Measurements from ENCODE around the gene RIPOR1. TPM values are rescaled to one million over a fixed set of nuclear protein-coding genes. Genes with fewer than 3 reads are reported as not detected.

RIPOR1 gene
- total RNA-seq, 1 experiment from 2014 or later: 8.5 TPM

GRCh38 chr16:67540756-67541155 is 12.1 kb downstream of the RIPOR1 start:
- Histone ChIP-seq H3K36me3 (replicated peaks; ENCODE audit: control insufficient read depth, insufficient read depth, low read length) (peaks cover 10% of the 10 kb centered on the region), H3K4me3 (ENCODE audit: insufficient read depth, low read depth, low read length) (no peak overlapping the region), H3K27me3 (ENCODE audit: control insufficient read depth, insufficient read depth, low read length) (peaks cover 42% of the 10 kb centered on the region)
- DNase-seq: no peak

- Histone ChIP-seq H3K36me3 (replicated peaks; ENCODE audit: control insufficient read depth, insufficient read depth, low read length) (peaks cover 10% of the 10 kb centered on the region), H3K27me3 (ENCODE audit: control insufficient read depth, insufficient read depth, low read length) (peaks cover 35% of the 10 kb centered on the region), H3K4me3 (ENCODE audit: insufficient read depth, low read depth, low read length) (no peak overlapping the region)
- DNase-seq: peak; percentile 47
Measured at GRCh38 chr16:67541391-67542263, 13.0 kb downstream of the RIPOR1 start.

- Histone ChIP-seq H3K27me3 (ENCODE audit: control insufficient read depth, insufficient read depth, low read length) (peaks cover 28% of the 10 kb centered on the region), H3K36me3 (replicated peaks; ENCODE audit: control insufficient read depth, insufficient read depth, low read length) (peaks cover 10% of the 10 kb centered on the region), H3K4me3 (ENCODE audit: insufficient read depth, low read depth, low read length) (no peak overlapping the region)
- peak; percentile 90 for DNase-seq
Measured at GRCh38 chr16:67542464-67542863, 13.8 kb downstream of the RIPOR1 start.

GRCh38 chr16:67543036-67543435 is 14.4 kb downstream of the RIPOR1 start:
- H3K27me3 ChIP-seq (ENCODE audit: control insufficient read depth, insufficient read depth, low read length): peaks cover 23% of the 10 kb centered on the region
- H3K4me3 ChIP-seq (ENCODE audit: insufficient read depth, low read depth, low read length): no peak overlapping the region
- DNase-seq: peak; percentile 56
- H3K36me3 ChIP-seq (replicated peaks; ENCODE audit: control insufficient read depth, insufficient read depth, low read length): peaks cover 10% of the 10 kb centered on the region

GRCh38 chr16:67543582-67543981 is 15.0 kb downstream of the RIPOR1 start:
- H3K27me3 ChIP-seq (ENCODE audit: control insufficient read depth, insufficient read depth, low read length): peaks cover 17% of the 10 kb centered on the region
- DNase-seq: peak; percentile 43
- H3K4me3 ChIP-seq (ENCODE audit: insufficient read depth, low read depth, low read length): no peak overlapping the region
- H3K36me3 ChIP-seq (replicated peaks; ENCODE audit: control insufficient read depth, insufficient read depth, low read length): peaks cover 10% of the 10 kb centered on the region

- Histone ChIP-seq H3K36me3 (replicated peaks; ENCODE audit: control insufficient read depth, insufficient read depth, low read length) (peaks cover 10% of the 10 kb centered on the region), H3K27me3 (ENCODE audit: control insufficient read depth, insufficient read depth, low read length) (peaks cover 9% of the 10 kb centered on the region), H3K4me3 (ENCODE audit: insufficient read depth, low read depth, low read length) (no peak overlapping the region)
- peak; percentile 70 for DNase-seq
Measured at GRCh38 chr16:67544329-67544841, 15.8 kb downstream of the RIPOR1 start.

GRCh38 chr16:67544844-67545664 is 16.4 kb downstream of the RIPOR1 start:
- Histone ChIP-seq H3K4me3 (ENCODE audit: insufficient read depth, low read depth, low read length) (no peak overlapping the region), H3K36me3 (replicated peaks; ENCODE audit: control insufficient read depth, insufficient read depth, low read length) (peaks cover 10% of the 10 kb centered on the region), H3K27me3 (ENCODE audit: control insufficient read depth, insufficient read depth, low read length) (peaks cover 3% of the 10 kb centered on the region; the same call in 1 of the 2 replicates)
- DNase-seq: peak; percentile 30

- DNase-seq: no peak
- no peaks in the 10 kb centered on the region; the same call in 1 of the 2 replicates for H3K27me3 ChIP-seq (ENCODE audit: control insufficient read depth, insufficient read depth, low read length)
- peaks cover 7% of the 10 kb centered on the region for H3K36me3 ChIP-seq (replicated peaks; ENCODE audit: control insufficient read depth, insufficient read depth, low read length)
- no peak overlapping the region for H3K4me3 ChIP-seq (ENCODE audit: insufficient read depth, low read depth, low read length)
Measured at GRCh38 chr16:67545665-67546024, 17.0 kb downstream of the RIPOR1 start.

GRCh38 chr16:67546091-67546501 is 17.5 kb downstream of the RIPOR1 start:
- Histone ChIP-seq H3K27me3 (ENCODE audit: control insufficient read depth, insufficient read depth, low read length) (no peaks in the 10 kb centered on the region; the same call in 1 of the 2 replicates), H3K36me3 (replicated peaks; ENCODE audit: control insufficient read depth, insufficient read depth, low read length) (peaks cover 4% of the 10 kb centered on the region), H3K4me3 (ENCODE audit: insufficient read depth, low read depth, low read length) (no peak overlapping the region)
- DNase-seq: peak; percentile 47

- H3K36me3 ChIP-seq (replicated peaks; ENCODE audit: control insufficient read depth, insufficient read depth, low read length): peaks cover 2% of the 10 kb centered on the region
- no peak overlapping the region for H3K4me3 ChIP-seq (ENCODE audit: insufficient read depth, low read depth, low read length)
- no peaks in the 10 kb centered on the region for H3K27me3 ChIP-seq (ENCODE audit: control insufficient read depth, insufficient read depth, low read length)
- DNase-seq: peak; percentile 95
Measured at GRCh38 chr16:67546761-67547422, 18.3 kb downstream of the RIPOR1 start.

GRCh38 chr16:67547423-67548264 is 19.0 kb downstream of the RIPOR1 start:
- Histone ChIP-seq H3K27me3 (ENCODE audit: control insufficient read depth, insufficient read depth, low read length) (no peaks in the 10 kb centered on the region), H3K4me3 (ENCODE audit: insufficient read depth, low read depth, low read length) (no peak overlapping the region), H3K36me3 (replicated peaks; ENCODE audit: control insufficient read depth, insufficient read depth, low read length) (no peaks in the 10 kb centered on the region)
- DNase-seq: peak; percentile 55

- Histone ChIP-seq H3K36me3 (replicated peaks; ENCODE audit: control insufficient read depth, insufficient read depth, low read length) (no peaks in the 10 kb centered on the region), H3K27me3 (ENCODE audit: control insufficient read depth, insufficient read depth, low read length) (no peaks in the 10 kb centered on the region), H3K4me3 (ENCODE audit: insufficient read depth, low read depth, low read length) (no peak overlapping the region)
- DNase-seq: peak; percentile 35
Measured at GRCh38 chr16:67548265-67549126, 19.9 kb downstream of the RIPOR1 start.

- H3K36me3 ChIP-seq (replicated peaks; ENCODE audit: control insufficient read depth, insufficient read depth, low read length): no peaks in the 10 kb centered on the region
Measured at GRCh38 chr16:67549240-67549639, 20.6 kb downstream of the RIPOR1 start.

More at GRCh38 chr16:67549240-67549639, 20.6 kb downstream of the RIPOR1 start:
- no peaks in the 10 kb centered on the region for H3K27me3 ChIP-seq (ENCODE audit: control insufficient read depth, insufficient read depth, low read length)
- no peak overlapping the region for H3K4me3 ChIP-seq (ENCODE audit: insufficient read depth, low read depth, low read length)
- DNase-seq: no peak

Measured in H7 (cell line).